ENCODE results near the gene CDKL5. TPM values are rescaled to one million over a fixed set of nuclear protein-coding genes. Genes with fewer than 3 reads are reported as not detected.

The CDKL5 gene
- total RNA-seq, 1 donor from 2014 or later: 33.8 TPM

GRCh38 chrX:18692541-18692940 lies 267.1 kb downstream of the CDKL5 start:
- DNase-seq (no peak), ATAC-seq (no peak)
- TF ChIP-seq CTCF (IDR thresholded peaks at IDR 0.05): no peak
- intact Hi-C loops (cut with DNase I): no loop called here
- Histone ChIP-seq H3K4me1 (no peaks in the 10 kb centered on the region), H3K4me3 (no peak overlapping the region), H3K27ac (no peak overlapping the region), H3K9me3 (no peaks in the 10 kb centered on the region), H3K27me3 (no peaks in the 10 kb centered on the region), H3K36me3 (no peaks in the 10 kb centered on the region)

- TF ChIP-seq CTCF (IDR thresholded peaks at IDR 0.05): no peak
- H3K36me3 ChIP-seq: no peaks in the 10 kb centered on the region
- no peaks in the 10 kb centered on the region for H3K27me3 ChIP-seq
- intact Hi-C loops (cut with DNase I): no loop called here
- no peak overlapping the region for H3K27ac ChIP-seq
- DNase-seq (no peak), ATAC-seq (no peak)
- H3K4me1 ChIP-seq: no peaks in the 10 kb centered on the region
- H3K9me3 ChIP-seq: no peaks in the 10 kb centered on the region
- H3K4me3 ChIP-seq: no peak overlapping the region
Observed at GRCh38 chrX:18696653-18697052, 271.2 kb downstream of the CDKL5 start.

GRCh38 chrX:18698737-18699650 lies 273.6 kb downstream of the CDKL5 start:
- Histone ChIP-seq H3K4me3 (no peak overlapping the region), H3K4me1 (no peaks in the 10 kb centered on the region), H3K9me3 (no peaks in the 10 kb centered on the region), H3K36me3 (no peaks in the 10 kb centered on the region), H3K27me3 (no peaks in the 10 kb centered on the region), H3K27ac (no peak overlapping the region)
- TF ChIP-seq CTCF (IDR thresholded peaks at IDR 0.05): no peak
- intact Hi-C loops (cut with DNase I): no loop called here
- ATAC-seq (no peak), DNase-seq (no peak)

GRCh38 chrX:18701621-18702361 lies 276.4 kb downstream of the CDKL5 start:
- TF ChIP-seq CTCF (IDR thresholded peaks at IDR 0.05): no peak
- no peak for ATAC-seq
- H3K27ac ChIP-seq: peak overlapping the region; percentile 6

GRCh38 chrX:18702362-18703195 lies 277.2 kb downstream of the CDKL5 start:
- no peak for TF ChIP-seq CTCF (IDR thresholded peaks at IDR 0.05)
- Histone ChIP-seq H3K4me1 (no peaks in the 10 kb centered on the region), H3K4me3 (no peak overlapping the region), H3K27ac (peak overlapping the region; percentile 6), H3K9me3 (no peaks in the 10 kb centered on the region), H3K27me3 (no peaks in the 10 kb centered on the region), H3K36me3 (no peaks in the 10 kb centered on the region)
- ATAC-seq (peak; percentile 30), DNase-seq (no peak)
- intact Hi-C loops (cut with DNase I): no loop called here

More at GRCh38 chrX:18701621-18702361, 276.4 kb downstream of the CDKL5 start:
- intact Hi-C loops (cut with DNase I): no loop called here
- DNase-seq: peak; percentile 62
- H3K4me3 ChIP-seq: no peak overlapping the region
- H3K36me3 ChIP-seq: no peaks in the 10 kb centered on the region
- no peaks in the 10 kb centered on the region for H3K4me1 ChIP-seq
- no peaks in the 10 kb centered on the region for H3K27me3 ChIP-seq
- no peaks in the 10 kb centered on the region for H3K9me3 ChIP-seq

Data from upper lobe of right lung (tissue), 1 donor.